ENCODE measurements around the gene CIDEB. TPM values are rescaled to one million over a fixed set of nuclear protein-coding genes. Genes with fewer than 3 reads are reported as not detected.

Gene CIDEB
- polyA plus RNA-seq, 1 donor from 2014 or later: not detected

GRCh38 chr14:24260026-24260779 lies 47.6 kb downstream of the CIDEB start:
- Histone ChIP-seq H3K4me3 (ENCODE audit: low read length) (no peak overlapping the region), H3K27ac (ENCODE audit: low read length) (no peak overlapping the region), H3K36me3 (ENCODE audit: insufficient read depth, low read length) (no peaks in the 10 kb centered on the region), H3K79me2 (replicated peaks; ENCODE audit: insufficient read depth, low read length) (no peaks in the 10 kb centered on the region), H3K9me3 (ENCODE audit: low read length) (no peaks in the 10 kb centered on the region), H3F3A (ENCODE audit: insufficient read depth, low read length, poor library complexity, severe bottlenecking) (no peaks in the 10 kb centered on the region), H4K20me1 (ENCODE audit: insufficient read depth) (no peaks in the 10 kb centered on the region), H3K9ac (ENCODE audit: low read length) (no peak overlapping the region), H3K27me3 (ENCODE audit: insufficient read depth, low read depth, low read length) (no peaks in the 10 kb centered on the region), H3K9me2 (ENCODE audit: insufficient read depth, low read length) (no peaks in the 10 kb centered on the region), H2AFZ (ENCODE audit: low read depth, low read length) (no peak overlapping the region), H3K4me2 (ENCODE audit: low read length) (no peak overlapping the region)
- no peak for TF ChIP-seq EZH2 (IDR thresholded peaks at IDR 0.05; ENCODE audit: borderline replicate concordance, insufficient read depth, low read length, poor library complexity, severe bottlenecking)
- no peak for TF ChIP-seq POLR2AphosphoS5 (IDR thresholded peaks at IDR 0.05)
- TF ChIP-seq REST (IDR thresholded peaks at IDR 0.05; ENCODE audit: borderline replicate concordance): no peak
- TF ChIP-seq MXI1 (conservative IDR thresholded peaks at IDR 0.05; ENCODE audit: poor library complexity, severe bottlenecking): no peak
- TF ChIP-seq EP300 (conservative IDR thresholded peaks at IDR 0.05; ENCODE audit: poor library complexity, severe bottlenecking): no peak
- no peak for TF ChIP-seq CTCF (IDR thresholded peaks at IDR 0.05; ENCODE audit: poor library complexity, severe bottlenecking)
- TF ChIP-seq SMC3 (conservative IDR thresholded peaks at IDR 0.05; ENCODE audit: poor library complexity): no peak
- TF ChIP-seq RAD21 (conservative IDR thresholded peaks at IDR 0.05): no peak
- no peak for TF ChIP-seq TAF1 (IDR thresholded peaks at IDR 0.05; ENCODE audit: low read depth)

GRCh38 chr14:24259282-24260025 lies 48.3 kb downstream of the CIDEB start:
- Histone ChIP-seq H3K79me2 (replicated peaks; ENCODE audit: insufficient read depth, low read length) (no peaks in the 10 kb centered on the region), H3K27me3 (ENCODE audit: insufficient read depth, low read depth, low read length) (no peaks in the 10 kb centered on the region), H3K27ac (ENCODE audit: low read length) (no peak overlapping the region), H3K4me2 (ENCODE audit: low read length) (no peak overlapping the region), H3K9me3 (ENCODE audit: low read length) (no peaks in the 10 kb centered on the region), H3K9ac (ENCODE audit: low read length) (no peak overlapping the region), H3K9me2 (ENCODE audit: insufficient read depth, low read length) (no peaks in the 10 kb centered on the region), H3F3A (ENCODE audit: insufficient read depth, low read length, poor library complexity, severe bottlenecking) (no peaks in the 10 kb centered on the region), H3K36me3 (ENCODE audit: insufficient read depth, low read length) (no peaks in the 10 kb centered on the region), H4K20me1 (ENCODE audit: insufficient read depth) (no peaks in the 10 kb centered on the region), H2AFZ (ENCODE audit: low read depth, low read length) (no peak overlapping the region), H3K4me3 (ENCODE audit: low read length) (no peak overlapping the region)
- TF ChIP-seq RAD21 (conservative IDR thresholded peaks at IDR 0.05) (no peak), CTCF (IDR thresholded peaks at IDR 0.05; ENCODE audit: poor library complexity, severe bottlenecking) (no peak), EP300 (conservative IDR thresholded peaks at IDR 0.05; ENCODE audit: poor library complexity, severe bottlenecking) (no peak), TAF1 (IDR thresholded peaks at IDR 0.05; ENCODE audit: low read depth) (no peak), SMC3 (conservative IDR thresholded peaks at IDR 0.05; ENCODE audit: poor library complexity) (no peak), REST (IDR thresholded peaks at IDR 0.05; ENCODE audit: borderline replicate concordance) (no peak), MXI1 (conservative IDR thresholded peaks at IDR 0.05; ENCODE audit: poor library complexity, severe bottlenecking) (no peak), EZH2 (IDR thresholded peaks at IDR 0.05; ENCODE audit: borderline replicate concordance, insufficient read depth, low read length, poor library complexity, severe bottlenecking) (no peak), POLR2AphosphoS5 (IDR thresholded peaks at IDR 0.05) (no peak)

Measured in neural cell (in vitro differentiated cells).